HepG2 (cell line): ENCODE measurements around the gene TRIO. TPM values are rescaled to one million over a fixed set of nuclear protein-coding genes. Genes with fewer than 3 reads are reported as not detected.

Experiments
- BORCS8-MEF2B ChIP-seq: sonication (generic); formaldehyde crosslinking; IDR thresholded peaks from 2 replicates; pipeline ENCODE4 v1.8.0; 2022; ENCODE audit warnings: mild to moderate bottlenecking, missing genetic modification reagents
- EP300 ChIP-seq, 3 experiments: sonication (generic) in 1 of 3; formaldehyde crosslinking in 1 of 3; IDR thresholded peaks; 2 replicates each; pipeline versions ENCODE4 v1.5.1 to v1.6.1; 2011 to 2020; ENCODE audit warnings: low read depth in 2 of 3, low read length in 2 of 3, borderline replicate concordance in 1 of 3, improper control_type of control experiment in 1 of 3, mild to moderate bottlenecking in 1 of 3, missing genetic modification reagents in 1 of 3, moderate library complexity in 1 of 3
- EZH2 ChIP-seq: conservative IDR thresholded peaks from 2 replicates; pipeline ENCODE4 v1.6.1; 2012; ENCODE audit warnings: mild to moderate bottlenecking, low read depth, low read length, moderate library complexity
- HIC2 ChIP-seq: sonication (generic); formaldehyde crosslinking; IDR thresholded peaks from 2 replicates; pipeline ENCODE4 v1.9.0; 2022; ENCODE audit warnings: low read depth, missing genetic modification reagents
- KAT7 ChIP-seq: IDR thresholded peaks from 2 replicates; pipeline ENCODE4 v1.6.1; 2018; ENCODE audit warnings: borderline replicate concordance, missing compliant biosample characterization
- KDM5B ChIP-seq: sonication (generic); formaldehyde crosslinking; IDR thresholded peaks from 2 replicates; pipeline ENCODE4 v1.4.0; 2020; ENCODE audit warnings: missing genetic modification reagents, mild to moderate bottlenecking, borderline replicate concordance
- KMT2B ChIP-seq: IDR thresholded peaks from 2 replicates; pipeline ENCODE4 v1.6.1; 2016; ENCODE audit warnings: missing genetic modification reagents, missing compliant biosample characterization
- NPAS2 ChIP-seq: sonication (generic); formaldehyde crosslinking; IDR thresholded peaks from 2 replicates; pipeline ENCODE4 v1.8.0; 2022; ENCODE audit warnings: mild to moderate bottlenecking, missing genetic modification reagents, borderline replicate concordance
- TCF7 ChIP-seq: sonication (generic); IDR thresholded peaks from 2 replicates; pipeline ENCODE4 v1.6.1; 2016; ENCODE audit warnings: antibody characterized with exemption, low read depth
- THRA ChIP-seq: sonication (generic); formaldehyde crosslinking; IDR thresholded peaks from 2 replicates; pipeline ENCODE4 v1.4.0; 2020; ENCODE audit warnings: missing genetic modification reagents, borderline replicate concordance
- TRAFD1 ChIP-seq: sonication (generic); formaldehyde crosslinking; IDR thresholded peaks from 2 replicates; pipeline ENCODE4 v1.5.1; 2020; ENCODE audit warnings: missing genetic modification reagents, mild to moderate bottlenecking, borderline replicate concordance
- ZBTB39 ChIP-seq: sonication (generic); formaldehyde crosslinking; IDR thresholded peaks from 2 replicates; pipeline ENCODE4 v1.5.0; 2020; ENCODE audit warnings: missing genetic modification reagents
- ZNF101 ChIP-seq: sonication (generic); formaldehyde crosslinking; IDR thresholded peaks from 2 replicates; pipeline ENCODE4 v1.4.0; 2020; ENCODE audit warnings: mild to moderate bottlenecking, low read depth, missing genetic modification reagents, borderline replicate concordance
- ZNF251 ChIP-seq: sonication (generic); formaldehyde crosslinking; IDR thresholded peaks from 2 replicates; pipeline ENCODE4 v1.9.0; 2021; ENCODE audit warnings: mild to moderate bottlenecking, missing genetic modification reagents
- ZNF672 ChIP-seq: sonication (generic); formaldehyde crosslinking; IDR thresholded peaks from 2 replicates; pipeline ENCODE4 v1.8.1; 2022; ENCODE audit warnings: missing genetic modification reagents
- ZNF691 ChIP-seq: sonication (generic); formaldehyde crosslinking; IDR thresholded peaks from 2 replicates; pipeline ENCODE4 v1.4.0; 2020; ENCODE audit warnings: missing genetic modification reagents, low read depth, mild to moderate bottlenecking, borderline replicate concordance
- ZNF713 ChIP-seq: sonication (generic); formaldehyde crosslinking; IDR thresholded peaks from 2 replicates; pipeline ENCODE4 v1.4.0; 2020; ENCODE audit warnings: mild to moderate bottlenecking, missing genetic modification reagents
- ZNF792 ChIP-seq: IDR thresholded peaks from 2 replicates; pipeline ENCODE4 v1.6.1; 2016
- polyA plus RNA-seq, 8 experiments: library from polyadenylated mRNA; depleted of rRNA in 3 of 8; stranded (reverse) in 7 of 8; unstranded in 1 of 8; fragments of >200 nt; fragmentation: Illumina TruSeq in 4 of 8; extraction: Trizol in 4 of 8; gene quantifications; 2 replicates each; pipeline versions ENCODE4 v1.2.1 to v1.2.3, GENCODE V29; 2011 to 2016; ENCODE audit warnings: low read depth in 4 of 8, missing spikeins in 1 of 8, mixed read lengths in 1 of 8; ENCODE audit not compliant: insufficient read depth in 1 of 8
- total RNA-seq, 5 experiments: library from RNA; depleted of rRNA; stranded (reverse); fragments of >200 nt; fragmentation: Illumina TruSeq; extraction: Trizol; gene quantifications; 2 replicates each; pipeline ENCODE4 v1.2.3, GENCODE V29; 2016; ENCODE audit warnings: low read depth in 1 of 5
- TF ChIP-seq, protein P1 (sequence below): IDR thresholded peaks from 2 replicates; pipeline ENCODE4 v1.6.1; 2018; ENCODE audit warnings: missing genetic modification reagents

TRIO gene
- total and polyA plus RNA-seq, 2 of the 13 experiments (the other 11 are each of a cell fraction or from before 2014, with no cell fraction given) = 45.2 to 45.9 TPM

DNA sequence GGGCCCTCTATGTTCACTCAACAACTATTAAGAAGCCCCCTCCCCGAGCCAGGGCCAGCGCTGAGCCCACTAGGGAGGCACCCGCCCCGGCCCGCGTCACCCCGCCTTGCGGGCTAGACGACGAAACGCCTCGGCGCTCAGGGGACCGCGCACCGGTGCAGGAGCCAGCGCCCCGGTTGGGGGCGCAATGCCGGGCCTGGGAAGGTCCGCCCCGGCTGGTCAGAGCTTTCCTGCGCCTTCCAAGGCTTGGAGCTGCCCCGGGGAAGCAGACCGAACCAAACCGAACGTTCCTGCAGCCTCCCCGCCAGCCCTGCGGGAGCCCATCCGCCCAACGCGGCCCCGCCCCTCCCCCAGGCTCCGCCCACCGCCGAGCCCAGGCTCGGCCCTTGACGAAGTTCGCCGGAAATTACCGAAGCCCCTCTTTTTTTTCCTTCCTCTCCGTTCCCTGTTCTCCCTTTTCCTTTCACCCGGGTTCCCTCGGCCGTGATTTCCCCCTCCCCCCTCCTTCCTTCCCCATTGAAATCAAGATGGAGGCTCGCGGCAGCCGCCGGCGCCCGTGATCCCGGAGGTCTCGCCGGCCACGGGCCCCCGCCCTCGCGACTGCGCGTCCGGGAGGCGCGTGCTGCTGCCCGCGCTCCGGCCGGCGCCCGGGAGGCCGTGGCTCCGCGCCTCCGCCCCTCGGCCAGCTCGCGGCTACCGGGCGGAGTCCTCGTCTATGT, at the start of gene TRIO (continued):
- no peak for TF ChIP-seq EZH2
- no peak for TF ChIP-seq THRA (CRISPR knock-in tag)
- no peak for TF ChIP-seq ZNF713 (CRISPR knock-in tag)
- TF ChIP-seq KAT7 (CRISPR knock-in tag) = peak; percentile 51; the same call in 1 of the 2 replicates
- TF ChIP-seq NPAS2 (CRISPR knock-in tag) = no peak
- no peak for TF ChIP-seq ZNF101 (CRISPR knock-in tag)
- TF ChIP-seq ZNF672 (CRISPR knock-in tag) = no peak
- TF ChIP-seq ZNF251 (CRISPR knock-in tag) = no peak
- TF ChIP-seq BORCS8-MEF2B (CRISPR knock-in tag) = peak; percentile 32; the same call in 1 of the 2 replicates
- peak; percentile 48; the same call in 1 of the 2 replicates for TF ChIP-seq KDM5B
- TF ChIP-seq KMT2B (CRISPR knock-in tag) = peak; percentile 50; the same call in 1 of the 2 replicates
- peak; percentile 49; the same call in 1 of the 2 replicates for TF ChIP-seq ZNF792 (CRISPR knock-in tag)
- TF ChIP-seq TCF7 = no peak
- TF ChIP-seq, protein P1, sequence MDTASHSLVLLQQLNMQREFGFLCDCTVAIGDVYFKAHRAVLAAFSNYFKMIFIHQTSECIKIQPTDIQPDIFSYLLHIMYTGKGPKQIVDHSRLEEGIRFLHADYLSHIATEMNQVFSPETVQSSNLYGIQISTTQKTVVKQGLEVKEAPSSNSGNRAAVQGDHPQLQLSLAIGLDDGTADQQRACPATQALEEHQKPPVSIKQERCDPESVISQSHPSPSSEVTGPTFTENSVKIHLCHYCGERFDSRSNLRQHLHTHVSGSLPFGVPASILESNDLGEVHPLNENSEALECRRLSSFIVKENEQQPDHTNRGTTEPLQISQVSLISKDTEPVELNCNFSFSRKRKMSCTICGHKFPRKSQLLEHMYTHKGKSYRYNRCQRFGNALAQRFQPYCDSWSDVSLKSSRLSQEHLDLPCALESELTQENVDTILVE (CRISPR knock-in tag) = no peak; the same call in 1 of the 2 replicates
- 0 out of 2 replicates have a peak, but pooled peaks have one; percentile 54 for TF ChIP-seq ZNF691
- no peak for TF ChIP-seq EP300 (IDR thresholded peaks at IDR 0.05; ENCODE audit: low read depth in 2 of 2, low read length in 2 of 2)
- no peak for TF ChIP-seq EP300 (CRISPR knock-in tag; IDR thresholded peaks at IDR 0.05; ENCODE audit: borderline replicate concordance)
- TF ChIP-seq ZBTB39 = no peak
- TF ChIP-seq HIC2 = no peak
- TF ChIP-seq TRAFD1 (CRISPR knock-in tag) = no peak
